ENCODE data around the gene SDHA.
"Not testable (repeated sequence)": the region's sequence is repeated elsewhere in the genome, so short reads cannot be mapped to it uniquely, and the experiment has no call there.

The SDHA gene

GRCh38 chr5:302966-303365 lies 84.8 kb downstream of the SDHA start:
- no peak for DNase-seq

GRCh38 chr5:303741-304140 lies 85.6 kb downstream of the SDHA start:
- DNase-seq: not testable (repeated sequence)

More at GRCh38 chr5:302966-303365, 84.8 kb downstream of the SDHA start:
- TF ChIP-seq POLR2A (IDR thresholded peaks at IDR 0.05; ENCODE audit: low read length) (no peak), GATA1 (IDR thresholded peaks at IDR 0.05; ENCODE audit: low read depth, low read length) (no peak)

- no peak for TF ChIP-seq POLR2A (IDR thresholded peaks at IDR 0.05; ENCODE audit: low read length)
- TF ChIP-seq GATA1 (IDR thresholded peaks at IDR 0.05; ENCODE audit: low read depth, low read length): no peak
- no peak for DNase-seq
These were observed 86.9 kb downstream of the SDHA start for GRCh38 chr5:305050-305449.

GRCh38 chr5:305459-305858 lies 87.3 kb downstream of the SDHA start:
- TF ChIP-seq POLR2A (IDR thresholded peaks at IDR 0.05; ENCODE audit: low read length) (no peak), GATA1 (IDR thresholded peaks at IDR 0.05; ENCODE audit: low read depth, low read length) (no peak)
- DNase-seq: no peak

GRCh38 chr5:306011-306805 lies 88.1 kb downstream of the SDHA start:
- no peak for DNase-seq
- TF ChIP-seq GATA1 (IDR thresholded peaks at IDR 0.05; ENCODE audit: low read depth, low read length): no peak
- TF ChIP-seq POLR2A (IDR thresholded peaks at IDR 0.05; ENCODE audit: low read length): no peak
